SU-DHL-6 (cell line): Measurements from ENCODE around the gene FHOD3.

ENCODE experiments used
- H2AFZ ChIP-seq: fragments of 200-600 bp; sonication (generic); 2 replicates; pipeline ENCODE4 v1.6.1; 2014; ENCODE audit warnings: low read depth, mild to moderate bottlenecking, moderate library complexity, mixed read lengths, antibody characterized with exemption, low read length; ENCODE audit not compliant: severe bottlenecking
- H3F3A ChIP-seq: fragments of 200-600 bp; shearing (Covaris generic); 2 replicates; pipeline ENCODE4 v1.6.0; 2016; ENCODE audit warnings: antibody characterized with exemption, mild to moderate bottlenecking; ENCODE audit not compliant: insufficient read depth
- H3K27ac ChIP-seq: fragments of 200-600 bp; sonication (generic); 2 replicates; pipeline ENCODE4 v1.5.1; 2016; ENCODE audit warnings: low read depth, mild to moderate bottlenecking, low read length, moderate library complexity, mixed read lengths
- H3K27me3 ChIP-seq: fragments of 200-600 bp; sonication (generic), shearing (Covaris generic); 2 replicates; pipeline ENCODE4 v1.6.0; 2014; ENCODE audit warnings: mild to moderate bottlenecking, low read length
- H3K36me3 ChIP-seq: fragments of 200-600 bp; sonication (generic); 2 replicates; pipeline ENCODE4 v1.6.1; 2014; ENCODE audit warnings: mild to moderate bottlenecking, low read length, mixed read lengths
- H3K4me2 ChIP-seq: fragments of 300-600, 200-600 bp; shearing (Covaris generic), sonication (generic); 2 replicates; pipeline ENCODE4 v1.6.0; 2014; ENCODE audit warnings: low read length, low read depth, mild to moderate bottlenecking; ENCODE audit not compliant: poor library complexity, severe bottlenecking
- H3K4me3 ChIP-seq: fragments of 200-600 bp; sonication (generic); 2 replicates; pipeline ENCODE4 v1.5.1; 2014; ENCODE audit warnings: antibody characterized with exemption, low read length, mild to moderate bottlenecking, mixed read lengths; ENCODE audit not compliant: insufficient read depth, poor library complexity, severe bottlenecking
- H3K79me2 ChIP-seq: fragments of 200-600 bp; sonication (generic); 2 replicates; pipeline ENCODE4 v1.6.1; 2014; ENCODE audit warnings: mild to moderate bottlenecking, low read length, moderate library complexity; ENCODE audit not compliant: insufficient read depth
- H3K9ac ChIP-seq: fragments of 200-600 bp; sonication (generic); 2 replicates; pipeline ENCODE4 v1.7.0; 2014; ENCODE audit warnings: mild to moderate bottlenecking, low read length
- H3K9me2 ChIP-seq: fragments of 200-600 bp; sonication (generic); replicated peaks from 2 replicates; pipeline ENCODE4 v1.6.1; 2014; ENCODE audit warnings: low read length; ENCODE audit not compliant: insufficient read depth
- H3K9me3 ChIP-seq: fragments of 200-600 bp; sonication (generic); 2 replicates; pipeline ENCODE4 v1.6.1; 2014; ENCODE audit warnings: low read length, mixed read lengths; ENCODE audit not compliant: insufficient read depth
- H4K20me1 ChIP-seq: fragments of 200-600 bp; sonication (generic); 2 replicates; pipeline ENCODE4 v1.6.1; 2014; ENCODE audit warnings: low read depth, mild to moderate bottlenecking, antibody characterized with exemption, low read length, moderate library complexity, mixed read lengths
- EZH2phosphoT487 ChIP-seq: fragments of 200-600 bp; sonication (generic), shearing (Covaris generic); conservative IDR thresholded peaks from 2 replicates; pipeline ENCODE4 v1.6.1; 2018; ENCODE audit warnings: mild to moderate bottlenecking, antibody characterized with exemption, low read length, moderate library complexity, mixed read lengths
- TF ChIP-seq, protein P1 (sequence below): fragments of 200-600 bp; sonication (generic); IDR thresholded peaks from one replicate; pipeline ENCODE4 v1.5.1; 2017; ENCODE audit warnings: antibody characterized with exemption, mild to moderate bottlenecking, low read length, moderate library complexity; ENCODE audit not compliant: insufficient read depth, poor library complexity, severe bottlenecking

The FHOD3 gene

DNA sequence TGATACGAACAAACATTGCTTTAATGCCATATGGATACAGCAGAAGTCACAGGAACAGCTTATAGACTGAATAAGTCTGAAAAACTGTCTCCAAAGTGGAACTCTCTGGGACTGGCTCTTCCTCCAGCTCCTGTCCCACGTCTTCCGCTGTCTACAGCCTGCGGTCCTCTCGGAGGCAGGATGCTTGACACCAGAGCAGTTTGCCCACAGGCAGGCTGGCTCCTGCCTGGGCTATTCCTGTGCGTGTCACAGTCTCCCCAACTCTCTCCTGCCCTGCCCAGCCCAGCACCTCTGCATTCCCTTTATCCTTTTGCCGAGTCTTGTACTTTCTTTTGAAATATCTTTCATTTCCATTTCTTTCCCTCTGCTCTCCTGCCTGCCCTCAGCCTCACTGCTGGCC lies 234.1 kb downstream of the FHOD3 start:
- TF ChIP-seq EZH2phosphoT487 = no peak
- TF ChIP-seq, protein P1, sequence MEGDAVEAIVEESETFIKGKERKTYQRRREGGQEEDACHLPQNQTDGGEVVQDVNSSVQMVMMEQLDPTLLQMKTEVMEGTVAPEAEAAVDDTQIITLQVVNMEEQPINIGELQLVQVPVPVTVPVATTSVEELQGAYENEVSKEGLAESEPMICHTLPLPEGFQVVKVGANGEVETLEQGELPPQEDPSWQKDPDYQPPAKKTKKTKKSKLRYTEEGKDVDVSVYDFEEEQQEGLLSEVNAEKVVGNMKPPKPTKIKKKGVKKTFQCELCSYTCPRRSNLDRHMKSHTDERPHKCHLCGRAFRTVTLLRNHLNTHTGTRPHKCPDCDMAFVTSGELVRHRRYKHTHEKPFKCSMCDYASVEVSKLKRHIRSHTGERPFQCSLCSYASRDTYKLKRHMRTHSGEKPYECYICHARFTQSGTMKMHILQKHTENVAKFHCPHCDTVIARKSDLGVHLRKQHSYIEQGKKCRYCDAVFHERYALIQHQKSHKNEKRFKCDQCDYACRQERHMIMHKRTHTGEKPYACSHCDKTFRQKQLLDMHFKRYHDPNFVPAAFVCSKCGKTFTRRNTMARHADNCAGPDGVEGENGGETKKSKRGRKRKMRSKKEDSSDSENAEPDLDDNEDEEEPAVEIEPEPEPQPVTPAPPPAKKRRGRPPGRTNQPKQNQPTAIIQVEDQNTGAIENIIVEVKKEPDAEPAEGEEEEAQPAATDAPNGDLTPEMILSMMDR = no peak
- no peaks in the 10 kb centered on the region for H3K27me3 ChIP-seq
- no peak overlapping the region for H3K9ac ChIP-seq

DNA sequence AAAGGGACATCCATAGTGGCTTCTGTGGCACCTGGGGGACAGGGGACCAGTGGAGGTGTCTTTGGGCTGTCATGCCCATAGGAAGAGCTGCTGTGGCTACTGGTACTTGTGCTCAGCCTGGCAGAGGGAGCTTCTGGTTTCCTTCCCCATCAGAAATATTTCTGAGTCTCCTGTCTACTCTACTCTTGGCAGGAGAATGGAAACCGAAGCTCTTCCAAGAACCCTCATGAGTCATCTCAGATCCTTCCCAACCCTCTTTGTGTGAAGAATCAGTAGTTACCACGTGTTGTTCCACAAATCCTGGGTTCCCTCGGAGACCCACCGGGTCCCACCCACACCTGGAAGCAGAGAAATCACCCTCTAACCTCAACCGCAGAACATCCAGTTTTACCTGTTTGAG lies 234.9 kb downstream of the FHOD3 start:
- H2AFZ ChIP-seq = no peak overlapping the region
- H3K27ac ChIP-seq = no peak overlapping the region
- no peaks in the 10 kb centered on the region for H4K20me1 ChIP-seq
- no peak overlapping the region for H3K9ac ChIP-seq
- no peaks in the 10 kb centered on the region for H3K9me2 ChIP-seq
- no peaks in the 10 kb centered on the region for H3K36me3 ChIP-seq
- no peaks in the 10 kb centered on the region for H3K27me3 ChIP-seq
- H3K9me3 ChIP-seq = no peaks in the 10 kb centered on the region
- no peak overlapping the region for H3K4me3 ChIP-seq
- H3K79me2 ChIP-seq = no peaks in the 10 kb centered on the region
- TF ChIP-seq EZH2phosphoT487 = no peak
- TF ChIP-seq, protein P1 = no peak
- no peak overlapping the region for H3K4me2 ChIP-seq
- H3F3A ChIP-seq = no peaks in the 10 kb centered on the region

More for the DNA sequence above, 234.1 kb downstream of the FHOD3 start:
- no peaks in the 10 kb centered on the region for H3K9me2 ChIP-seq
- H3K4me3 ChIP-seq = no peak overlapping the region
- H4K20me1 ChIP-seq = no peaks in the 10 kb centered on the region
- no peak overlapping the region for H2AFZ ChIP-seq
- H3K9me3 ChIP-seq = no peaks in the 10 kb centered on the region
- no peaks in the 10 kb centered on the region for H3F3A ChIP-seq
- no peaks in the 10 kb centered on the region for H3K36me3 ChIP-seq
- no peak overlapping the region for H3K4me2 ChIP-seq
- no peaks in the 10 kb centered on the region for H3K79me2 ChIP-seq
- no peak overlapping the region for H3K27ac ChIP-seq

DNA sequence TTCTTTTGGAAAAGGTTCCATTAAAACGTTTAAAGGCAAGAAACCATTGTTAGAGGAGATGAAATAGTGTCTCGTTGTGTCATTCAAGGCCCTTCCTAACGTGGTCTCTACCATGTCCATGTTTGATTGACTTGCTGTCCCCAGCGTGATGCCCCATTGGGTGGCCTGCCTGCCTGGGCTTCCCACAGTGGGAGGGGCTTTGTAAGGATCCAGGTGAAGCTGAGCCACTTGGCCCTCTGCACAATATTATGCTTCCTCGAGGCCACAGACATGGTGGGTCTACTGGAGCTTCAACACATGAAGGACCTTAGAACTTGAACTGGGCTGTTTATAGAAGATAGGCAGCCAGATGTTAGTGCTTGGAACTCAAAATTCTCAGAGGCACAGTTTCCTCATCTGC lies 235.3 kb downstream of the FHOD3 start:
- no peak overlapping the region for H3K4me3 ChIP-seq
- H4K20me1 ChIP-seq = no peaks in the 10 kb centered on the region
- no peaks in the 10 kb centered on the region for H3K27me3 ChIP-seq
- no peaks in the 10 kb centered on the region for H3K36me3 ChIP-seq
- H3K4me2 ChIP-seq = no peak overlapping the region
- no peaks in the 10 kb centered on the region for H3K79me2 ChIP-seq
- no peak overlapping the region for H3K27ac ChIP-seq
- H2AFZ ChIP-seq = no peak overlapping the region
- H3K9me3 ChIP-seq = no peaks in the 10 kb centered on the region
- H3F3A ChIP-seq = no peaks in the 10 kb centered on the region
- no peaks in the 10 kb centered on the region for H3K9me2 ChIP-seq
- no peak overlapping the region for H3K9ac ChIP-seq
- no peak for TF ChIP-seq EZH2phosphoT487
- TF ChIP-seq, protein P1 = no peak
